Erythroblast (primary cell): ENCODE results near the gene MEGF11.
"Not testable (repeated sequence)": the region's sequence is repeated elsewhere in the genome, so short reads cannot be mapped to it uniquely, and the experiment has no call there.

ENCODE experiments used
- GATA1 ChIP-seq: IDR thresholded peaks from 2 replicates; pipeline ENCODE4 v1.6.1; 2011; ENCODE audit warnings: low read depth, mild to moderate bottlenecking, control low read depth, low read length, moderate library complexity
- POLR2A ChIP-seq: IDR thresholded peaks from 2 replicates; pipeline ENCODE4 v1.6.1; 2011; ENCODE audit warnings: mild to moderate bottlenecking, low read length

GRCh38 chr15:65871886-65872285, 381.7 kb downstream of the MEGF11 start:
- not testable (repeated sequence) for TF ChIP-seq POLR2A, GATA1
